ENCODE measurements around the gene VTI1A. TPM values are rescaled to one million over a fixed set of nuclear protein-coding genes. Genes with fewer than 3 reads are reported as not detected.

VTI1A gene
- total and polyA plus RNA-seq, 3 donors from 2014 or later: 25.5 to 85.9 (median 63.4) TPM

DNA sequence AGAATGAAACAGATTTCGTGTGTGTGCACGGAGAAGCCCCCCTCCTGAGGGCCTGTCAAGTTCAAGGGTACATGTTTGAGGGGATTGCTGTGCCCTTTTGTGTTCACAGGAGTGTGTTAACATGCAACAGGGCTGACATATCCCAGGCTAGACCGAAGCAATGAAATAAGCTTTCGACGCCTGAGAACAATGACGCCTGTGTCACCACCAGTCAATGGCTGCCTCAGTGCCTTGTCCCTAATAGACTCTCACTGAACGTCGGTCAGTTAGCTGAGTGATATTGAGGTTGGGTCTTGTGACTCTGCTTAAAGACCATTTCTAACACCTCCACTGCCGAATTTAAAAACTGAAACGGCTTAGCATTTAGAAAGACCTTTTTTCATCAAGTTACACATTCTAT lies 327.8 kb downstream of the VTI1A start:
- intact Hi-C loops (cut with DNase I; ENCODE audit: low total_unique reads): no loop called here
- no peak for DNase-seq
- Histone ChIP-seq H3K4me1 (no peaks in the 10 kb centered on the region), H3K4me3 (no peak overlapping the region), H3K36me3 (ENCODE audit: low read depth, missing control alignments) (no peaks in the 10 kb centered on the region), H3K9me3 (no peaks in the 10 kb centered on the region), H3K27me3 (no peaks in the 10 kb centered on the region), H3K27ac (no peak overlapping the region)
- TF ChIP-seq POLR2A (IDR thresholded peaks at IDR 0.05) (no peak), CTCF (IDR thresholded peaks at IDR 0.05) (no peak)
- WGBS, 2 donors: 92 to 95% methylated on average over 10 of the region's 10 CpGs

- intact Hi-C loops (cut with DNase I; ENCODE audit: low total_unique reads): no loop called here
- Histone ChIP-seq H3K4me3 (no peak overlapping the region), H3K27ac (no peak overlapping the region), H3K9me3 (no peaks in the 10 kb centered on the region), H3K27me3 (no peaks in the 10 kb centered on the region), H3K36me3 (ENCODE audit: low read depth, missing control alignments) (no peaks in the 10 kb centered on the region), H3K4me1 (no peaks in the 10 kb centered on the region)
- 52 to 63% methylated on average over 2 of the region's 2 CpGs for WGBS, 2 donors
- no peak for DNase-seq
- no peak for TF ChIP-seq POLR2A (IDR thresholded peaks at IDR 0.05)
- TF ChIP-seq CTCF (IDR thresholded peaks at IDR 0.05): no peak
These were observed 328.4 kb downstream of the VTI1A start for GRCh38 chr10:112775381-112775780.

- Histone ChIP-seq H3K4me3 (no peak overlapping the region), H3K4me1 (no peaks in the 10 kb centered on the region), H3K27ac (no peak overlapping the region), H3K9me3 (no peaks in the 10 kb centered on the region), H3K36me3 (ENCODE audit: low read depth, missing control alignments) (no peaks in the 10 kb centered on the region), H3K27me3 (no peaks in the 10 kb centered on the region)
- TF ChIP-seq CTCF (IDR thresholded peaks at IDR 0.05) (no peak), POLR2A (IDR thresholded peaks at IDR 0.05) (no peak)
- intact Hi-C loops (cut with DNase I; ENCODE audit: low total_unique reads): no loop called here
- WGBS, 2 donors: 67 to 69% methylated on average over 14 of the region's 14 CpGs
- DNase-seq: no peak
These were observed 329.1 kb downstream of the VTI1A start for GRCh38 chr10:112775892-112776674.

DNA sequence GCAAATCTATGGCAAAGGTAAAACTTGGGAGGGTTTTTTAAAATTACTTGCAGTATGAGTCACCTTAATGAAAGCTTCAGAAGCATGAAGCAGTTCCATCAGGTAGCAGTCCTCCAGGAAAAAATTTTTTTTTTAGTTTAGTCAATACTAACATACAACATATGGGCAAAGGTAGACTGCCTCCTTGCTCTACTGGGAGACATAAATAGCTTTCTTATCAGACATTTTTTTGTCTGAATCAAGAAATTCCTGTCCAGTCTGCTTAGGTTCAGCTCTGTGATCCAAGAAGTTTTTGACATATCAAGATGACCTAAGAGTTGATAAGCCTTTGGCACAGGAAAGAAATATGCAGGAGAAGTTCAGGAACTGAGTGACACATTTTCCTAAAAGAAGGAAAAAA lies 331.6 kb downstream of the VTI1A start:
- Histone ChIP-seq H3K9me3 (no peaks in the 10 kb centered on the region), H3K4me1 (no peaks in the 10 kb centered on the region), H3K4me3 (no peak overlapping the region), H3K27me3 (no peaks in the 10 kb centered on the region), H3K27ac (no peak overlapping the region), H3K36me3 (ENCODE audit: low read depth, missing control alignments) (no peaks in the 10 kb centered on the region)
- TF ChIP-seq CTCF (IDR thresholded peaks at IDR 0.05) (no peak), POLR2A (IDR thresholded peaks at IDR 0.05) (no peak)
- DNase-seq: no peak
- intact Hi-C loops (cut with DNase I; ENCODE audit: low total_unique reads): no loop called here
